ENCODE measurements around the gene RBM10. TPM values are rescaled to one million over a fixed set of nuclear protein-coding genes. Genes with fewer than 3 reads are reported as not detected.
"Not testable (repeated sequence)": the region's sequence is repeated elsewhere in the genome, so short reads cannot be mapped to it uniquely, and the experiment has no call there.

Gene RBM10, protein sequence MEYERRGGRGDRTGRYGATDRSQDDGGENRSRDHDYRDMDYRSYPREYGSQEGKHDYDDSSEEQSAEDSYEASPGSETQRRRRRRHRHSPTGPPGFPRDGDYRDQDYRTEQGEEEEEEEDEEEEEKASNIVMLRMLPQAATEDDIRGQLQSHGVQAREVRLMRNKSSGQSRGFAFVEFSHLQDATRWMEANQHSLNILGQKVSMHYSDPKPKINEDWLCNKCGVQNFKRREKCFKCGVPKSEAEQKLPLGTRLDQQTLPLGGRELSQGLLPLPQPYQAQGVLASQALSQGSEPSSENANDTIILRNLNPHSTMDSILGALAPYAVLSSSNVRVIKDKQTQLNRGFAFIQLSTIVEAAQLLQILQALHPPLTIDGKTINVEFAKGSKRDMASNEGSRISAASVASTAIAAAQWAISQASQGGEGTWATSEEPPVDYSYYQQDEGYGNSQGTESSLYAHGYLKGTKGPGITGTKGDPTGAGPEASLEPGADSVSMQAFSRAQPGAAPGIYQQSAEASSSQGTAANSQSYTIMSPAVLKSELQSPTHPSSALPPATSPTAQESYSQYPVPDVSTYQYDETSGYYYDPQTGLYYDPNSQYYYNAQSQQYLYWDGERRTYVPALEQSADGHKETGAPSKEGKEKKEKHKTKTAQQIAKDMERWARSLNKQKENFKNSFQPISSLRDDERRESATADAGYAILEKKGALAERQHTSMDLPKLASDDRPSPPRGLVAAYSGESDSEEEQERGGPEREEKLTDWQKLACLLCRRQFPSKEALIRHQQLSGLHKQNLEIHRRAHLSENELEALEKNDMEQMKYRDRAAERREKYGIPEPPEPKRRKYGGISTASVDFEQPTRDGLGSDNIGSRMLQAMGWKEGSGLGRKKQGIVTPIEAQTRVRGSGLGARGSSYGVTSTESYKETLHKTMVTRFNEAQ
- total RNA-seq: 27.1 TPM
- long read RNA-seq, transcript RBM10-203 (24 exons, 3,747 nt): major isoform, 7 of 34 reads
- long read RNA-seq, partial matches to known transcripts: 16 of 34 reads
- long read RNA-seq, other reads (novel, unspliced or antisense): 8 of 34 reads

DNA sequence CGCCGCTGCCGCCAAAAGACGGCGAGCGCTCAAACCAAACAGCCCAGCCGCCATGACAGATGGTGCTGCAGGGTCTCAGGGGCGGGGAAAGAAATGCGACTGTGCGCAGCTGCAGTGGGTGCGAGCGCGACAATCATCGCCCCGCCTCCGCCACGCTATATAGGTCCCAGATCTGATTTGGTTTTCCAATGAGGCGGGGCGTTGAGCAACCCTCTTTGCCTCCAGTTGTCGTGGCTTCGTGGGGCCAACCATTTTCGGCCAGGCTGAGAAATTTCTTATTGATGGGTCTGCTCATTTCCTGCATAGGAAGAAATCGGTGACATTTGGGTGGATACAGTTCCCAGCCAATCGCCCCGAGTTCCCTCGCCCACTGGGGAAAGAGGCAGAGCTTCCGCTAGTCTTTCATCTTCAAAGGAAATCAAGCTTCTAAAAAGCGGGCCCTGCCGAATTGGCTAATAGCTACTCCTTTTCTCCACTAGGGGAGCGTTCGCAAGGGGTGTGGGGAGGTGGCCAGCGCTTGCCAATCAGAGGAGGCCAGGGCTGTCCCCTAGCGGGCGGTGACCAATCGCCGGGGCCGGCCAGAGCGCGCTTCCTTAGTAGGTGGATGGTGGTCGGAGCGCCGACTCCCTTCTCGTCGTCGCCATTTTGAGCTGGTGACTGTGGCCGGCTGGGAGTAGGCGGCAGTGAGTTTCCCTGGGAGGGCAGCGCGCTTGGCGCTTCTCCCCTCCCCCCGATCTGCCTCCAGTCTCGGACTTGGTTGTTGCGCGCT lies at the start of gene RBM10, which contains the start of gene NDUFB11:
Gene RBM10 (plus strand): TSS at position 596 of the 769 bp plus-strand sequence. CDS start 2,261 bp downstream, outside the sequence.
Gene NDUFB11 (minus strand): TSS at position 77 of the 769 bp plus-strand sequence. CDS start 23 bp downstream, at position 54.
- intact Hi-C loops (cut with DNase I): no loop called here
- peak; percentile 96 for DNase-seq (ENCODE audit: low spot score)

DNA sequence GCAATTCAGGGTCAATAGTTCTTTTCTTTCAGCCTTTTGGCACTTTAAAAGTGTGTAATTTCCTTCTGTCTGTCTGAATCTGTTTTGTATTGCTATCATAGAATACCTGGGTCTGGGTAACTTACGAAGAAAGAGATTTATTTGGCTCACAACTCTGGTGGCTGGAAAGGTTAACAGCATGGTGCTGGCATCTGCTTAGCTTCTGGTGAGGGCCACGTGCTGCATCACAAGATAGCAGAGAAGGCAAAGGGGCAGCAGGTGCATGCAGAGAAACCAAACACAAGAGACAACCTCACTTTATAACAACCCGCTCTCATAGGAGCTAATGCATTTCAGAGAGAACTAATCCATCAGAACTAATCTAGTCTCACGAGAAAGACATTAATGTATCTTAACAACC lies 48.0 kb upstream of the RBM10 start:
- no peak for DNase-seq (ENCODE audit: low spot score)
- intact Hi-C loops (cut with DNase I): no loop called here

DNA sequence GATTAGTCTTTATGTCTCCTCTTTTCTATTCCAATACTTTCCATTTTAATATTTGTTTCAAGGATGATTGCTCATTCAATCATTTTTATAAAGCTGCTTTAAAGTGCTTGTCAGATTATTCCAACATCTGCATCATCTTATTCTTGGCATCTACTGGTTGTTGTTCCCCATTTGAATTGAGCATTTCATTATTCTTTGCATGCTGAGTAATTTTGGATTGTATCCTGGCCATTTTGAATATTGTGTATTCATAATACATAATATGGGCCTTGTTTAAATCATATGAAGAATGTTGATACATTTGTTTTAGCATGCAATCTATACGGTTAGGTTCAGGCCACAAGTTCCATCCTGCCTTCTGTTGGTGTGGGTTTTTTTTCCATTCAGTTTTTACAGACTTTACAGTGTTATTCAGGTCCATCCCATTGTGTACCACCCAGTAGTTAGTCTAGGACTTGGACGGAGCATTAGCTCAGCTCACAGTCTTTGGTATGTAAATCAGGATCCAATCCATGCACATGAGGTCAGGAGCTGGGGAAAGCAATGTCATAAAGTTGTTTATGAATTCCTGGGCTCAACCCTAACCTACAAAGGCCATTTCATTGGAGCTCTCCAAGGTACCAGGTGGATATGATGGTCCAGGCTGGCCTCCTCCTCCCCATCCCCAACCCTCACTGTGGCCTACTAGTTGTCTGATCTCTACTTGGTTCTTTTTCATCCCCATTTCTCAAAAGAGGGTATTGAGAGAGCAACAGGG lies 46.5 kb upstream of the RBM10 start:
- DNase-seq (ENCODE audit: low spot score): no peak
- intact Hi-C loops (cut with DNase I): no loop called here

DNA sequence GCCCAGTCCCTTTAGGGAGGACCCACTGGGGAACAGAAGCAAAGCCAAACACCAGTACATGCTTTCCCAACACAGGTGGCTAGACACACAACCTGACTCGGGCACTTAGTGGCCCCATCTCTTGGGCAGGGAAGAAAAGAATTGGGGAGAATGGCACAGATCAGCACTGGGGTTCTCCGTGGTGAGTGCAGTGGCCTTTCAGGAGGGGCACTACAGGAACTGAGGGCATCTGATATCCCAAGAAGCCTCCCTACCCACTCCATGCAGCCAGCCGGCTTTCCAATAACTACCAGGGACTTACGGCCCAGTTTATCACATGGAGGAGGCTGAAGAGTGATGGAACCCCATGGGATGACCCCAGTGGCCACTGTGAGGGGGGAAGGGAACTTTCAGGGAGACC lies 43.8 kb upstream of the RBM10 start:
- intact Hi-C loops (cut with DNase I): no loop called here
- no peak for DNase-seq (ENCODE audit: low spot score)

DNA sequence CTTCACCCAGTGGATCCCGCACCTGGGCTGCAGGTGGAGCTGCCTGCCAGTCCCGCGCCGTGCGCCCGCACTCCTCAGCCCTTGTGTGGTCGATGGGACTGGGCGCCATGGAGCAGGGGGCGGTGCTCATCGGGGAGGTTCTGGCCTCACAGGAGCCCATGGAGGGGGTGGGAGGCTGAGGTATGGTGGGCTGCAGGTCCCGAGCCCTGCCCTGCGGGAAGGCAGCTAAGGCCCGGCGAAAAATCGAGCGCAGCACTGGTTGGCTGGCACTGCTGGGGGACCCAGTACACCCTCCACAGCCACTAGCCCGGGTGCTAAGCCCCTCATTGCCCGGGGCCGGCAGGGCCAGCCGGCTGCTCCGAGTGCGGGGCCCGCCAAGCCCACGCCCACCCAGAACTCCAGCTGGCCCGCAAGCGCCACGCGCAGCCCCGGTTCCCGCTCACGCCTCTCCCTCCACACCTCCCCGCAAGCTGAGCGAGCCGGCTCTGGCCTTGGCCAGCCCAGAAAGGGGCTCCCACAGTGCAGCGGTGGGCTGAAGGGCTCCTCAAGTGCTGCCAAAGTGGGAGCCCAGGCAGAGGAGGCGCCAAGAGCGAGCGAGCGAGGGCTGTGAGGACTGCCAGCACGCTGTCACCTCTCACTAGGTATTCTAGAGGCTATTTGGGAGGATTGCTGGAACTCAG lies 33.9 kb upstream of the RBM10 start:
- intact Hi-C loops (cut with DNase I); DNase-seq (ENCODE audit: low spot score): not testable (repeated sequence)

DNA sequence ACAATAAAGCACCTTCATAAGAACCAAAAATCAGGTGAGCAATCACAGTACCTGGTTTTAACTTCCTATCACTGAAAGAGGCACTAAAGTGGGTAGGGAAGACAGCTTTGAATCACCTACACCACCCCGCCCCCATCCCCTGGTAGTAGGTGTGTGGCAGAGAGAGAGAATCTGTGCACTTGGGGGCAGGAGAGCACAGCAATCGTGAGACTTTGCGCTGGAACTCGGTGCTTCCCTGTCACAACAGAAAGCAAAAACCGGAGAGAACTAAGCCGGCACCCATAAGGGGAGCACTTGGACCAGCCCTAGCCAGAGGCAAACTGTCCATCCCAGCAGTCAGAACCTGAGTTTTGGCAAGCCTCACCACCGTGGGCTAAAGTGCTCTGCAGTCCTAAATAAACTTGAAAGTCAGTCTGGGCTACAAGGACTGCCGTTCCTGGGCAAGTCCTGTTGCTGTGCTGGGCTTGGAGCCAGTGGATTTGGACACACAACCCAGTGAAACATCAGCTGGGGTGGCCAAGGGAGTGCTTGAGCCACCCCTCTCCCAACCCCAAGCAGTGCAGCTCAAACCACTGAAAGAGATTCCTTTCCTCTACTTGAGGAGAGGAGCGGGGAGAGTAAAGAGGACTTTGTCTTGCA lies 32.6 kb upstream of the RBM10 start:
- DNase-seq (ENCODE audit: low spot score): no peak
- intact Hi-C loops (cut with DNase I): no loop called here

DNA sequence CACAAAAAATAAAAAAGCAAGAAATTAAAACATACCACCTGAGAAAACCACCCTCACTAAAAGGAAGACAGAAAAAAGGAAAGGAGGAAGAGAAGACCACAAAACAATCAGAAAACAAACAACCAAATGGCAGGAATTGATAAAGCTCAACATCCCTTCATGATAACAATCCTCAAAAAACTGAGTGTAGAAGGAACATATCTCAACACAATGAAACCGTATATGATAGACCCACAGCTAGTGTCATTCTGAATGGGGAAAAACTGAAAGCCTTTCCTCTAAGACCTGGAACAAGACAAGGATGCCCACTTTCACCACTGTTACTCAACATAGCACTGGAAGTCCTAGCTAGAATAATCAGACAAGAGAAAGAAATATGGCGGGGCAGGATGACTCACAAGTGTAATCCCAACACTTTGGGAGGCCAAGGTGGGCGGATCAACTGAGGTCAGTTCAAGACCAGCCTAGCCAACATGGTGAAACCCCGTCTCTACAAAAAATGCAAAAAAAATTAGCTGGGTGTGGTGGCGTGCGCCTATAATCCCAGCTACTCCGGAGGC lies 28.4 kb upstream of the RBM10 start:
- DNase-seq (ENCODE audit: low spot score); intact Hi-C loops (cut with DNase I): not testable (repeated sequence)

DNA sequence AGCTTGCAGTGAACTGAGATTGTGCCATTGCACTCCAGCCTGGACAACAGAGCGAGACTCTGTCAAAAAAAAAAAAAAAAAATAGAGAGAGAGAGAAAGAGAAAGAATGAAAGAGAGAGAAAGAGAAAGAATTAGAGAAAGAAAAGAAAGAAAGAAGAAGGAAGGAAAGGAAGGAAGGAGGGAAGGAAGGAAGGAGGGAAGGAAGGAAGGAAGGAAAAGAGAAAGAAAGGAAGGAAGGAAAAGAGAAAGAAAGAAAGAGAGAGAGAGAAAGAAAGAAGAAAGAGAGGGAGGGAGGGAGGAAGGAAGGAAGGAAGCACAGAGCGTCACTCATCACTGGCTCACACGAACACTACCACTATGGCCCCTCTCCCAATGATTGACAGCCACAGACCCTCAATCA lies 20.6 kb upstream of the RBM10 start:
- intact Hi-C loops (cut with DNase I): not testable (repeated sequence)

DNA sequence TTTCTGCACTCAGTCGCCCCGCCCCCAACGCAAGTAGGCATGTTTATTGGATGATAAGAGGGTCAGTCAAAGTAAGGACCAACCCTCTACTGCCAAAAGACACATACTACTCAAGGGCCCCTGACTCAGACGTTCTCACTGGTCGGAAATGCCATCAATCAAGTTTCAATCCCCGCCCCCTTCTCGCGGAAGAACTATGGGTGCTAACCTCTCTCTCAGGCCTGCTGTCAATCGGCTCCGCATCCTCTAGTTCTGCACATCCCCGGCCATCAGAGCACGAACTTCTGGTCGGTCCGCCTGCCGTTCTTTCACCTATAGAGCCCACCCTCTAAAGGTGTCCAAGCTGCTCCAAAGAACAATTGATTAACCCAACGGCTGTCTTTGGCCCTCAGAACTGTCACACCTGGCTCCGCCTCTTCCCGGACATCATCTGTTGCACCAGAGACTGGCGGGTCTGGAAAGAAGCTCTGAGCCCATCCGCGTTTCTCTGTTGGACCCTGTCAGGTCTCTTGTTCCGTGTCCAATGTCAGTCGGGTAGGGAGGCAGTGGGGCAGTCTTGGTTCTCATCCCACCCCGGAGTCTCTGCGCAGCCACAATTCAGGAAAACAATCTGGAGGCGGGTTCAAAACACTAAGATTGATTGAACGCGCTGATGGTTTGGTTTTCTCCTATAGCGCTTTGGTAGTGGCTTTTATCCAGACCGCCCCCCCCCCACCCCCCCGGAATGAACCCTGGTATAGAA lies 15.7 kb upstream of the RBM10 start:
- intact Hi-C loops (cut with DNase I): no loop called here
- peak; percentile 93 for DNase-seq (ENCODE audit: low spot score)

More for the DNA sequence above, 20.6 kb upstream of the RBM10 start:
- DNase-seq (ENCODE audit: low spot score): not testable (repeated sequence)

DNA sequence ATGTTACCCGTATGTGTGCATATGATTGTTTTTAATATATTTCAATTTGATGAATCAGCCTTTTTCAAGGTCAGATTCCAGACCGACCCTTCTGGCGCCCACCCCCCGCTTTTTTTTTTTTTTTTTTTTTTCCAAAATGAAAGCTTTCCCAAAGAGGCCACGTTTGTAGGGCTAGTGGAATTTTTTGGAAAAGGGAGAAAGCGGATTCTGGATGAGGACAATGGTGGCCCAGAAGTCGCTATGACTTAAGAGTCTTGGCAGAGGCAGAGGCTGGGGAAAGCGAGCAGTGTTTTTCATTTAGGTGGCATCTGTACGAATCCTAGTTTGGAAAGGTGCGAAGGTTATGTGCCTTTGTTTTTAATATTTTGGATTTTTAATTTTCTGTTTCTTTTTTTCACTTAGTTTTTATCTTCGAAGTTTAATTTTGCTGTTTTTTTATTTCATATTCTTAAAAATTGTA lies 15.1 kb upstream of the RBM10 start:
- no peak for DNase-seq (ENCODE audit: low spot score)
- intact Hi-C loops (cut with DNase I): no loop called here

DNA sequence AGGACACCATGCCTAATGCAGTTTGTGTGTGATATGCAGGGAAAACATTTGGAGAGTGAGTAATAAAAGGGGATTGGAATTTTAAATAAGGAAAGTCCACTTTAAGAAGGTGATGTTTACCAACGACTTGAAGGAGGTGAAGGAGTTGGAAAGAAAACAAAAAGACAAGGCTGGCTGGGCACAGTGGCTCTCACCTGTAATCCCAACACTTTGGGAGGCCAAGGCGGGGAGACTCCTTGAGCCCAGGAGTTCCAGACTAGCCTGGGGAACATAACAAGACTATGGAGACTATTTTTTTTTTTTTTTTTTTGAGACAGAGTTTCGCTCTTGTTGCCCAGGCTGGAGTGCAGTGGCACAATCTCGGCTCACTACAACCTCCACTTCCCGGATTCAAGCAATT lies 11.5 kb upstream of the RBM10 start:
- intact Hi-C loops (cut with DNase I): no loop called here
- DNase-seq (ENCODE audit: low spot score): no peak

DNA sequence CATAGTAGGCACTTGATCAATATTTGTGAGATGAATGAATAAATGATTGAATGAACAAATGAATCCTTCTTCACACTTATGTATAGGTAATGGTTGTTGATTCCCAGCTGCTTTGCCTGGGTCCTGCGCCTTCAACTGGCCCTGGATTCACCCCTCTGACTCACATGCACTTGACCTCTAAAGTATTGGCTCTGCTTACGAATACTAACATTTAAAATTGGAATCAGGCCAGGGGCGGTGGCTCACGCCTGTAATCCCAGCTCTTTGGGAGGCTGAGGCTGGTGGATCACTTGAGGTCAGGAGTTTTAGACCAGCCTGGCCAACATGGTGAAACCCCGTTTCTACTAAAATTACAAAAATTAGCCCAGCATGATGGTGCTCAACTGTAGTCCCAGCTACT lies 9.4 kb upstream of the RBM10 start:
- DNase-seq (ENCODE audit: low spot score); intact Hi-C loops (cut with DNase I): not testable (repeated sequence)

DNA sequence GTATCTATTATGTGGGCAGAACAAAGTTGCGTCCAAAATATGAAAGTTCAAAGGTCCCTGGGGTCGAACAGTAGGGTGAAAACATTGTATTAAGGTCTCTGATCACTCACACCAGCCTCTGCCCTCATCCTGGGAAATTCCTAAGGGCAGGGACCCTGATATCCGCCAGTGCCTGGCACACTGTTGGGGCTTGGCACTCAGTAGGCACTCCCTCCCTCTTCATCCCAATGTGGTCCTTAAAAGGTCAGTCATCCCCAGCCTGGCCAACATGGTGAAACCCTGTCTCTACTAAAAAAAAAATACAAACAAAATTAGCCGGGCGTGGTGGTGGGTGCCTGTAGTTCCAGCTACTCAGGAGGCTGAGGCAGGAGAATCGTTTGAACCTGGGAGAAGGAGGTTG lies 6.8 kb upstream of the RBM10 start:
- no peak for DNase-seq (ENCODE audit: low spot score)
- intact Hi-C loops (cut with DNase I): no loop called here

DNA sequence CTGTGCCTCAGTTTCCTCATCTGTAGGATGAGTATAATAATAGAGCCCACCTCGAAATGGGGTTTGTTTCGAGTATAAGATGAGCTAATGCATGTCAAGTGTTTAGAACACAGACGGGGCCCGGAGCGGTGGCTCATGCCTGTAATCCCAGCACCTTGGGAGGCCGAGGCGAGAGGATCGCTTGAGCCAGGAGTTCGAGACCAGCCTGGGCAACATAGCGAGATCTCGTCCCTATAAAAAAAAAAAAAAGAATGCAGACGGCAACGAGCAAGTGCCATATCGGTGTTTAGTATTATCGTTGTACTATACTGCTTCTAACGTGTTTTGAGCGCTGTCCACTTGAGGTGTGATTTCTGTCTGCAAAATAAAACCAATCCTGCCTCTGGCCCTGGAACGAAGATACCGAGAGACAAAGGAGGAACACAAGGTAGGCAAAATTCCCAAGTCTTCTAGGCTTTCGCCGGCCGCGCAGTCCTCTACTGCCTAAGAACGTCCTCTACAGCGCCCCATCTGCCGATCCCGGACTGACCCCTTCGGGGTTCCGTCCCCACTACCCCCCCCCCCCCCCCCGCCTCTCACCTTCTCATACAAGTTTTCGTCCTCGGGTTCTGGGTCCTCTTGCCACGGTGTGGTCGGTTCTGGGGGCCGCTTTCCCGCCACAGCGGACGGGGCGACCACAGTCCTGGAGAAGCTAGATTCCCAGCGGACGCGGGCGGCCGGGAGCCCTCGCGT lies 961 bp upstream of the RBM10 start:
- intact Hi-C loops (cut with DNase I): no loop called here

DNA sequence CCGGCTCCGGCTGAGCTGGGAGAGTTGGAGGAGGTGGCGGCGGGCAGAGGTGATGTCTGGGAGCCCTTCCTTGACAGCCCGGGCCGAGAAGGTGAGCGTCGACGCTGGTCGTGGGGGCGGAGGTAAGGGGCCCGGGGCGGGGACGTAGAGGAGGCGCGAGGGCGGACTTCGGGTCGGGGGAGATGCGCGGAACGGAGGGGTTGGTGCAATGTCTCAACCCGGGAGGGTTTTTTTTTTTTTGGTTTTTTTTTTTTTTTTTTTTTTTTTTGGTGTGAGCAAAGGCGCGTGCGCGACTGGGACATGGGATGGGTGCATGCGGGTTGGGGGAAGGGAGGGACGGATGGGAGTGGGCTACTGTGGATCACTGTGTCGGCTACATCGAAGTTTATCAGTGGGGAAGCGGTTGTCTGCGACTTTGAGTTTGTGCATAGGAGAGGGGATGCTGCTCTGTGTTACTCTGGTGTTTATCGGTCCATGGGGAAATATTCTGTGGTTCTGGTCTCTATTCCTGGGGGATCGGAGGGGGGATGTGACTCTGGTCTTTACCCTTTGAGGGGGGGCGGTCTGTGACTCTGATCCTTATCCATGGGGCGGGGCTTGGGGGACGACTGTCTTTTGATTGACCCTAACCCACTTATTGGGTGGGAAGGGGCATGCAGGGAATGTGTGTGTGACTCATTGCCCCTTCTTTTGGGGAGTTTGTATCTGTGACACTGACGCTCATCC lies 537 bp downstream of the RBM10 start:
- no peak for DNase-seq (ENCODE audit: low spot score)
- intact Hi-C loops (cut with DNase I): no loop called here

More for the DNA sequence above, 961 bp upstream of the RBM10 start:
- DNase-seq (ENCODE audit: low spot score): no peak
